ENCODE data around the gene PRLR. TPM values are rescaled to one million over a fixed set of nuclear protein-coding genes. Genes with fewer than 3 reads are reported as not detected.

The PRLR gene
- total and polyA plus RNA-seq, 2 of the 8 experiments (the other 6 are each of a cell fraction or from before 2014, with no cell fraction given), result 0.53 to 2.5 TPM

DNA sequence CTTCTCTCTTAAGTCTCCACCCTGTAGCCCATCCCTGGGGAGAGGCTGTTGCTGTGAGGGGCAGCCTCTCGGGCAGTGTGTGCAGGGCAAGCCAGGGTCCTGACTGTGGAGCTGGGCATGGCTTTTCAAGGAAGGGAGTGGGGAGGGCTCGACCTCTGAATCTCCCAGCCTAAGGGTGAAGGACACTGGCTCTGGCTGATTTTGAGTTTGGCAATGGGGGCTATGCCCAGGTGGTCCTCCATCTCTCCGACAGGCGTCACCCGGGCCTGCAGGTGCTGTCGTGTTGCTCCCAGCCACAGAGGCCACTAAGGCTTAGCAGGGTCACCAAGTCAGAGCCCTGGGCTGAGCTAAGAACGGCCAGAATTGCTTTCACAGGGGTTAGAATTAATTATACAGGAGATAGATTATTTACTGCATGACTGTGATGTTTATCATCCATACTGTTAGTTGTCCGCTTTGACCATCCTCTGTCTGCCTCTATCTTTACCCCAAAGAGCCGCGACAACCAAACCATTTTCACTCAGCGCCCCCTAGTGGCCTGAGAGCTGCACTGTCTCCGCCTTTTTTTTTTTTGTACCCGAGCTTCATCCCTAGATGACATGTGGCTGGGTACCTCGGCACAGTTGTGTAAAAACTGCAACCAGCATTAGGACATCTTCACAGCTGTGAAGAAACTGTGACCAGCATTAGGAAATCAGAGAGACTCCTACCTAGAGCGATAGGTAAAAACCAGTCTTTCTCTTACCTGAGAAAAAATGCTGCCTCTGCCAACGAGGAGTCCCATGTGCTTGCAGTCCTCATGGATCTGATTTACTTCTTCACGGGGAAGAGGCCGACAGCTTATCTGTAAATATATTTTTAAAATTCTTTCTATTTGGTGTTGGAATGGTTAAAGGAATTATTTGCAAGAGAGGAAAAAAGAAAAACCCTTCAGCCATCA is 227.0 kb downstream of the PRLR start:
- Histone ChIP-seq H3K79me1 (ENCODE audit: low read depth, low read length) (no peaks in the 10 kb centered on the region), H2BK12ac (ENCODE audit: low read depth, low read length) (no peak overlapping the region), H3K4me1 (replicated peaks in 1 of 4; ENCODE audit: control insufficient read depth in 3 of 4, insufficient read depth in 4 of 4, low read length in 3 of 4) (peaks cover 0 to 4% (median 0%) of the 10 kb centered on the region in 4 experiments; a peak in 1 of 7 replicates), H3K23ac (ENCODE audit: insufficient read length) (no peak overlapping the region), H4K20me1 (replicated peaks in 1 of 2; ENCODE audit: control insufficient read depth in 1 of 2, insufficient read depth in 2 of 2, low read length in 2 of 2) (no peaks in the 10 kb centered on the region), H3K4me3 (ENCODE audit: extremely low read depth in 1 of 4, insufficient read depth in 2 of 4, low read depth in 3 of 4, low read length in 4 of 4) (no peak overlapping the region), H3K27me3 (replicated peaks in 1 of 4; ENCODE audit: control insufficient read depth in 3 of 4, extremely low read depth in 1 of 4, insufficient read depth in 3 of 4, low read length in 3 of 4) (no peaks in the 10 kb centered on the region), H2BK120ac (replicated peaks; ENCODE audit: low read depth, low read length) (no peak overlapping the region), H2AFZ (ENCODE audit: low read length) (peak overlapping the region; percentile 42), H3K14ac (ENCODE audit: insufficient read length) (no peak overlapping the region), H3K56ac (replicated peaks; ENCODE audit: insufficient read length, low read depth, low read length) (no peak overlapping the region), H3K27ac (ENCODE audit: low read depth, low read length) (no peak overlapping the region), H3K9me3 (ENCODE audit: insufficient read depth in 2 of 2, low read depth in 1 of 2, low read length in 1 of 2) (no peaks in the 10 kb centered on the region), H3K18ac (ENCODE audit: extremely low read depth, low read length) (no peak overlapping the region), H2BK5ac (ENCODE audit: low read depth, low read length) (no peak overlapping the region), H2BK15ac (ENCODE audit: low read length) (no peak overlapping the region), H3K23me2 (ENCODE audit: low read depth, low read length) (no peaks in the 10 kb centered on the region), H4K91ac (replicated peaks; ENCODE audit: insufficient read length, low read length) (no peak overlapping the region), H2AK5ac (ENCODE audit: low read depth, low read length) (no peak overlapping the region), H3K4ac (replicated peaks; ENCODE audit: insufficient read length, low read depth, low read length) (no peak overlapping the region), H4K8ac (ENCODE audit: extremely low read depth, insufficient read depth, low read length) (no peak overlapping the region), H3K79me2 (ENCODE audit: control insufficient read depth in 1 of 2, insufficient read depth in 2 of 2, low read length in 2 of 2) (no peaks in the 10 kb centered on the region), H3K4me2 (ENCODE audit: insufficient read depth in 1 of 2, low read depth in 2 of 2, low read length in 2 of 2) (no peak overlapping the region), H3K36me3 (ENCODE audit: control insufficient read depth in 2 of 4, insufficient read depth in 4 of 4, low read length in 3 of 4) (no peaks in the 10 kb centered on the region), H2BK20ac (ENCODE audit: low read length) (no peak overlapping the region), H4K5ac (ENCODE audit: insufficient read length, low read depth, low read length) (peak overlapping the region; percentile 25), H3K9ac (replicated peaks in 1 of 4; ENCODE audit: extremely low read depth in 1 of 4, low read depth in 3 of 4, low read length in 3 of 4) (no peak overlapping the region)
- FAIRE-seq (peak; percentile 48), DNase-seq (ENCODE audit: low read depth in 1 of 2, low spot score in 2 of 2) (peak in 1 of 2 experiments; percentile 86)
- ChIA-PET CTCF (ENCODE audit: partially characterized antibody) (interaction anchor here (0.6 to 3.4 kb wide), 40 partner anchors 8 to 981 kb away, joined by 3 to 69 read pairs (median 4); partner anchors contain the start of gene DNAJC21), POLR2A (ENCODE audit: partially characterized antibody) (interaction anchor here (1.0 to 1.6 kb wide), 2 partner anchors 74 to 87 kb away, joined by 3 read pairs; partner anchors contain the start of gene DNAJC21)
- 57% methylated on average over 18 of the region's 18 CpGs; no CpG with 5 or more reads in 1 of the 2 experiments for WGBS, 2 experiments (ENCODE audit: extremely low coverage in 1 of 2, insufficient coverage in 1 of 2, insufficient read length in 1 of 2, insufficient replicate concordance in 2 of 2, low coverage in 1 of 2, low lambda C conversion rate in 2 of 2, missing lambda C conversion rate in 1 of 2)
- TF ChIP-seq KDM1A (IDR thresholded peaks at IDR 0.05; ENCODE audit: borderline replicate concordance, low read length) (no peak), SIX5 (IDR thresholded peaks at IDR 0.05; ENCODE audit: low read depth, low read length) (no peak), SRF (IDR thresholded peaks at IDR 0.05; ENCODE audit: low read depth, low read length) (no peak), FOSL1 (IDR thresholded peaks at IDR 0.05; ENCODE audit: insufficient read depth, low read depth, low read length) (no peak), TBP (IDR thresholded peaks at IDR 0.05; ENCODE audit: low read depth, low read length) (no peak), SP1 (IDR thresholded peaks at IDR 0.05; ENCODE audit: low read depth, low read length) (no peak)
- TF ChIP-seq, protein P1, sequence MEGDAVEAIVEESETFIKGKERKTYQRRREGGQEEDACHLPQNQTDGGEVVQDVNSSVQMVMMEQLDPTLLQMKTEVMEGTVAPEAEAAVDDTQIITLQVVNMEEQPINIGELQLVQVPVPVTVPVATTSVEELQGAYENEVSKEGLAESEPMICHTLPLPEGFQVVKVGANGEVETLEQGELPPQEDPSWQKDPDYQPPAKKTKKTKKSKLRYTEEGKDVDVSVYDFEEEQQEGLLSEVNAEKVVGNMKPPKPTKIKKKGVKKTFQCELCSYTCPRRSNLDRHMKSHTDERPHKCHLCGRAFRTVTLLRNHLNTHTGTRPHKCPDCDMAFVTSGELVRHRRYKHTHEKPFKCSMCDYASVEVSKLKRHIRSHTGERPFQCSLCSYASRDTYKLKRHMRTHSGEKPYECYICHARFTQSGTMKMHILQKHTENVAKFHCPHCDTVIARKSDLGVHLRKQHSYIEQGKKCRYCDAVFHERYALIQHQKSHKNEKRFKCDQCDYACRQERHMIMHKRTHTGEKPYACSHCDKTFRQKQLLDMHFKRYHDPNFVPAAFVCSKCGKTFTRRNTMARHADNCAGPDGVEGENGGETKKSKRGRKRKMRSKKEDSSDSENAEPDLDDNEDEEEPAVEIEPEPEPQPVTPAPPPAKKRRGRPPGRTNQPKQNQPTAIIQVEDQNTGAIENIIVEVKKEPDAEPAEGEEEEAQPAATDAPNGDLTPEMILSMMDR (IDR thresholded peaks at IDR 0.05; ENCODE audit: control extremely low read depth in 1 of 3, insufficient read depth in 1 of 3, low read depth in 1 of 3, low read length in 3 of 3), result peak; percentile 69 to 86 (median 76)
- TF ChIP-seq, protein P2, sequence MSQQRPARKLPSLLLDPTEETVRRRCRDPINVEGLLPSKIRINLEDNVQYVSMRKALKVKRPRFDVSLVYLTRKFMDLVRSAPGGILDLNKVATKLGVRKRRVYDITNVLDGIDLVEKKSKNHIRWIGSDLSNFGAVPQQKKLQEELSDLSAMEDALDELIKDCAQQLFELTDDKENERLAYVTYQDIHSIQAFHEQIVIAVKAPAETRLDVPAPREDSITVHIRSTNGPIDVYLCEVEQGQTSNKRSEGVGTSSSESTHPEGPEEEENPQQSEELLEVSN (IDR thresholded peaks at IDR 0.05), result peak; percentile 52; the same call in 1 of the 2 replicates
